ENCODE data around the gene CD300H.

GRCh38 chr17:74554909-74555308, 12.4 kb downstream of the CD300H start:
- TF ChIP-seq POLR2A (IDR thresholded peaks at IDR 0.05) = no peak
- TF ChIP-seq, protein P1, sequence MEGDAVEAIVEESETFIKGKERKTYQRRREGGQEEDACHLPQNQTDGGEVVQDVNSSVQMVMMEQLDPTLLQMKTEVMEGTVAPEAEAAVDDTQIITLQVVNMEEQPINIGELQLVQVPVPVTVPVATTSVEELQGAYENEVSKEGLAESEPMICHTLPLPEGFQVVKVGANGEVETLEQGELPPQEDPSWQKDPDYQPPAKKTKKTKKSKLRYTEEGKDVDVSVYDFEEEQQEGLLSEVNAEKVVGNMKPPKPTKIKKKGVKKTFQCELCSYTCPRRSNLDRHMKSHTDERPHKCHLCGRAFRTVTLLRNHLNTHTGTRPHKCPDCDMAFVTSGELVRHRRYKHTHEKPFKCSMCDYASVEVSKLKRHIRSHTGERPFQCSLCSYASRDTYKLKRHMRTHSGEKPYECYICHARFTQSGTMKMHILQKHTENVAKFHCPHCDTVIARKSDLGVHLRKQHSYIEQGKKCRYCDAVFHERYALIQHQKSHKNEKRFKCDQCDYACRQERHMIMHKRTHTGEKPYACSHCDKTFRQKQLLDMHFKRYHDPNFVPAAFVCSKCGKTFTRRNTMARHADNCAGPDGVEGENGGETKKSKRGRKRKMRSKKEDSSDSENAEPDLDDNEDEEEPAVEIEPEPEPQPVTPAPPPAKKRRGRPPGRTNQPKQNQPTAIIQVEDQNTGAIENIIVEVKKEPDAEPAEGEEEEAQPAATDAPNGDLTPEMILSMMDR (IDR thresholded peaks at IDR 0.05) = no peak
